ENCODE data around the gene XYLT1.

Gene XYLT1

DNA sequence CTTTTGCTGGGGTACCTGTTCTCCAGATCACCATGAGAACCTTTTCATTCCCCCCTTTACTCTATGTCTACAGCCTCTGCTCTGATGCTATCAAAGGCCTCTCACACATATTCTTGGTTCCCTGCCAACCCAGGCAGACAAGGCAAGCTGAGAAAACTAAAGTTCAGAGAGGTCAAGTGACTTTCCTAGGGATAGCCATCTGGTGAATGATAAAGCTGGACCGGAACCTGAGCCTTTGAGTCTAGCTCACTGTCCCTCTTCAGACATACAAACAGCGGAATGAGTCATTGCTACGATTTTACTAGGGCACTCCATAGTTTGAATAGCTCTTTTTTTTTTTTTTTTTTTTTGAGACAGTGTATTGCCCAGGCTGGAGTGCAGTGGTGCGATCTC lies 73.3 kb downstream of the XYLT1 start:
- Histone ChIP-seq H3K36me3 (replicated peaks) (no peaks in the 10 kb centered on the region), H3K27ac (no peak overlapping the region), H3K27me3 (replicated peaks) (no peaks in the 10 kb centered on the region), H3K4me3 (ENCODE audit: low read depth, low read length) (no peak overlapping the region)
- no peak for DNase-seq
- TF ChIP-seq, protein P1, sequence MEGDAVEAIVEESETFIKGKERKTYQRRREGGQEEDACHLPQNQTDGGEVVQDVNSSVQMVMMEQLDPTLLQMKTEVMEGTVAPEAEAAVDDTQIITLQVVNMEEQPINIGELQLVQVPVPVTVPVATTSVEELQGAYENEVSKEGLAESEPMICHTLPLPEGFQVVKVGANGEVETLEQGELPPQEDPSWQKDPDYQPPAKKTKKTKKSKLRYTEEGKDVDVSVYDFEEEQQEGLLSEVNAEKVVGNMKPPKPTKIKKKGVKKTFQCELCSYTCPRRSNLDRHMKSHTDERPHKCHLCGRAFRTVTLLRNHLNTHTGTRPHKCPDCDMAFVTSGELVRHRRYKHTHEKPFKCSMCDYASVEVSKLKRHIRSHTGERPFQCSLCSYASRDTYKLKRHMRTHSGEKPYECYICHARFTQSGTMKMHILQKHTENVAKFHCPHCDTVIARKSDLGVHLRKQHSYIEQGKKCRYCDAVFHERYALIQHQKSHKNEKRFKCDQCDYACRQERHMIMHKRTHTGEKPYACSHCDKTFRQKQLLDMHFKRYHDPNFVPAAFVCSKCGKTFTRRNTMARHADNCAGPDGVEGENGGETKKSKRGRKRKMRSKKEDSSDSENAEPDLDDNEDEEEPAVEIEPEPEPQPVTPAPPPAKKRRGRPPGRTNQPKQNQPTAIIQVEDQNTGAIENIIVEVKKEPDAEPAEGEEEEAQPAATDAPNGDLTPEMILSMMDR (IDR thresholded peaks at IDR 0.05; ENCODE audit: low read depth, low read length, missing control alignments) = no peak
- in situ Hi-C loops (cut with HindIII; ENCODE audit: low pct_ligation_motif_present, low sequenced_read_pairs) = no loop called here

DNA sequence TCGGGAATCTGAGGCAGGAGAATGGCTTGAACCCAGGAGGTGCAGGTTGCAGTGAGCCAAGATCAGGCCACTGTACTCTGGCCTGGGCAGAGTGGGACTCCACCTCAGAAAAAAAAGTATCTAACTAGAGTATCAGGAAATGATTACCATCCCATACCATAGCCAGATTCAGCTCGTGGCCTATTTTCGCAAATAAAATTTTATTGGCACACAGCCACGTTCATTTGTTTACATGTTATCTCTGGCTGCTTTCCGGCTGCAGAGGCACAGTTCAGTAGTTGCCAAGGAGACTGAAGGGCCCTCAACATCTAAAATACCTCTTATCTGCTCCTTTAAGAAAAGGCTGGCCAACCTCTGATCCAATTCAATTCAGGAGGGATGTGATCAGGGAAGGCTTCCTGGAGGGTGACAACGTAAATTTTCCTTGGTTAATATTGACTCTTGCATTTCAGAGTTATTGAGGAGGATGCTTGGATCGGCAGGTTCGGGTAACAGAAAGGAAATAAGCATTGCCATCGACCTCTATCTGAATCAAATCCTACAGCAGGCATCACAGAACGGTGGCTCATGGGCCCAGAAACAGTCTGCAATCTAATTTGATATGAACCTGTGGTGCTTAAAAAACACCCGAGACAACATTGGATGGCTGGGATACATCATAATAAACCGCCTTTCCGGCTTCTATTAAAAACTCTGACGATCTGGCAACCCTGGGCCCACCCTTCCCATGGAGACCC lies 73.8 kb downstream of the XYLT1 start:
- Histone ChIP-seq H3K4me3 (ENCODE audit: low read depth, low read length) (no peak overlapping the region), H3K27ac (no peak overlapping the region), H3K27me3 (replicated peaks) (no peaks in the 10 kb centered on the region), H3K36me3 (replicated peaks) (no peaks in the 10 kb centered on the region)
- peak; percentile 30 for DNase-seq
- TF ChIP-seq, protein P1 (IDR thresholded peaks at IDR 0.05; ENCODE audit: low read depth, low read length, missing control alignments) = no peak
- in situ Hi-C loops (cut with HindIII; ENCODE audit: low pct_ligation_motif_present, low sequenced_read_pairs) = no loop called here

DNA sequence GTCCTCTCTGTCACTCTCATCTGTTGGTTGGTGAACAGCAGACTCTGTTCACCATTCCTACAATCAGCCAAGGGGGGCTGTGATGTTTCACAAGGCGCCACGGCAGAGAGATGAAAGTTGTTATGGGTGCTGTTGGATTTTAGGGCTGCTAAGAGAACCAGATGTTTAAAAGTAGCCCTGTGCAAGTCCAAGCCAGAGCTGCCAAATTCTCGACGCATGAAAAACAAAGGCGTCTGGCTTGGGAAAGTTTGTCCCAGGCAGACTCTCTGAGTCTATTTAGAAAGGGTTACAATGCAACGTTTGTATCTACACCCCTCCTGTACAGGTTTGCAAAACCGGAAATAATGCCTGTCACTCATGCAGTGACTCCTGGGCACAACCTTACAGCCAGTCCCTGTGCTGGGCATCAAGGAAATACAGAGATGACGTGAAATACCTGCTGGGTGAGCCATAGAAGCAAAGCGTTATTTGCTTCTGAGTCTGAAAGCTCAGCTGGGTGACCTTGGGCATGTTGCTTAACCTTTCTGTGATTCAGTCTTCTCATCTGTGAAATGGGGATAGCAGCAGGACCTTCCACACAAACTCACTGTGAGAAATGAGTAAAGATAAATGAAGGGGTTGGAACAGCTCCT lies 74.8 kb downstream of the XYLT1 start:
- no peak overlapping the region for H3K27ac ChIP-seq
- no peaks in the 10 kb centered on the region for H3K36me3 ChIP-seq (replicated peaks)
- DNase-seq = no peak
- in situ Hi-C loops (cut with HindIII; ENCODE audit: low pct_ligation_motif_present, low sequenced_read_pairs) = no loop called here
- TF ChIP-seq, protein P1 (IDR thresholded peaks at IDR 0.05; ENCODE audit: low read depth, low read length, missing control alignments) = no peak
- H3K27me3 ChIP-seq (replicated peaks) = no peaks in the 10 kb centered on the region
- no peak overlapping the region for H3K4me3 ChIP-seq (ENCODE audit: low read depth, low read length)

DNA sequence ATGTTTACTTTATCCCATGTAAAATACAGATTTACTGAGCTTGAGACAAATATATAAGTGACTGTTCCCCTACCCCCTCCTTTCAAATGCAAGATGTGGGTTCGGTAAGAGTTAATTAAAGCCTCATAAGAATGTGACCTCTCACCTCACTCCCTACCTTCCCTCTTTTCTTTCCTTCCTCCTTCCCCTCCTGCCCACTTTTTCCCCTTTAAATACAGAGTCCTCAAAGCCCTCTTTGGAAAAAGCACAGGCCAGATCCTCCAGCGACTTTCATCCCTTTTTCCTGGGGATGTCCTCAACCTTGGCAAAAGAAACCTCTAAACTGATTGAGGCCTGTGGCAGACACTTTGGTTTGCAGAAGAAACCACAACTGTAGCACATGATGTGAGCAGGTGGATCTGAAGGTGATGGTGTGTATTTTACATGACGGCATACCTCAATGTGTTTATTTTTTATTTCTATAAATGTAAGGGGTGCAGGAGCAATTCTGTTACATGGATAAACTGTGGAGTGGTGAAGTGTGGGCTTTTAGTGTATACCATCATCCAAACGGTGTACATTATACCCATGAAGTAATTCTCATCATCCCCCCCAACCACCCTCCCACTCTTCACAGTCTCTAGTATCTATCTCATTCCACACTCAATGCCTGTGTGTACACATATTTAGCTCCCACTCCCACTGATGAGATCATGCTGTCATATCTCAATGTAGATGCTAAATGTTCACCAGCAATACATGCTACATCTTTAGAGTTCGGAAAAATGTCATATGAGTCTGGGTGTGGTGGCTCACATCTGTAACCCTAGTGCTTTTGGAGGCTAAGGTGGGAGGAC lies 77.7 kb downstream of the XYLT1 start:
- in situ Hi-C loops (cut with HindIII; ENCODE audit: low pct_ligation_motif_present, low sequenced_read_pairs) = no loop called here
- no peak overlapping the region for H3K27ac ChIP-seq

DNA sequence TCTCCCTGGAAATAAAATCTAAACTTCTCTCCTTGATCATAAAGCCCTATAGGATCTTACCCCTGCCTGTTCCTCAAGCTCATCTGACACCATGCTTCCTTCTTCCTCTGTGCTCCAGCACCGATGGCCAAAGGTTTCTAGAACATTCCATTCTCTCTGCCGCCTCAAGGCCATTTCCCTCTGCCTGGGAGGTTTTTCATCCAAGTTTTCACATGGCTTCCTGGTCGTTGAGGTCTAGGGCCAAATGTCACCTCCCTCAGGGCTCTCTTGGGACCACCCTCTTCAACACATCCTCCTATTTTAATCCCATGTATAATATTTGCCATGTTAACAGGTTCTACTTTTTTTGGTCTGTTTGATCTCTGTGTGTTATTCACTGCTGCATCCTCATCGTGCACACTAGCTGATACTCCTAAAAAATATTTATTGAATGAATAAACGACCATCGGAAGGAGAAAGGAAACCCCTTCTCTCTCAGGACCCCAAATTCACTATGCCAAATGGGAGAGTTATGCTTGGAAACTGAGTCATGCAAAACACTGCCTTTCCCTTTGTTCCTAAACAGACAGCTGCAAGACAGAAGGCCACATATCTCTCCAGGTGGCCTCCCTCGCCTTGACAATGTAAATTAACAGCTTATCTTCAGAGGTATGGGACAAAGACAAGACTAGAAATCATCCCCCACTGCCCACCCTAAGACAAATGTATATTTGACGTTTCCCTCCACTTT lies 78.5 kb downstream of the XYLT1 start:
- no peaks in the 10 kb centered on the region for H3K27me3 ChIP-seq (replicated peaks)
- H3K27ac ChIP-seq = no peak overlapping the region
- no peak overlapping the region for H3K4me3 ChIP-seq (ENCODE audit: low read depth, low read length)
- in situ Hi-C loops (cut with HindIII; ENCODE audit: low pct_ligation_motif_present, low sequenced_read_pairs) = no loop called here
- no peak for DNase-seq
- TF ChIP-seq, protein P1 (IDR thresholded peaks at IDR 0.05; ENCODE audit: low read depth, low read length, missing control alignments) = no peak
- no peaks in the 10 kb centered on the region for H3K36me3 ChIP-seq (replicated peaks)

More for the DNA sequence above, 77.7 kb downstream of the XYLT1 start:
- H3K27me3 ChIP-seq (replicated peaks) = no peaks in the 10 kb centered on the region
- H3K4me3 ChIP-seq (ENCODE audit: low read depth, low read length) = no peak overlapping the region
- DNase-seq = no peak
- TF ChIP-seq, protein P1 (IDR thresholded peaks at IDR 0.05; ENCODE audit: low read depth, low read length, missing control alignments) = no peak
- H3K36me3 ChIP-seq (replicated peaks) = no peaks in the 10 kb centered on the region

Data from brain microvascular endothelial cell (primary cell).